ENCODE data around the gene PDX1.

PDX1 gene

DNA sequence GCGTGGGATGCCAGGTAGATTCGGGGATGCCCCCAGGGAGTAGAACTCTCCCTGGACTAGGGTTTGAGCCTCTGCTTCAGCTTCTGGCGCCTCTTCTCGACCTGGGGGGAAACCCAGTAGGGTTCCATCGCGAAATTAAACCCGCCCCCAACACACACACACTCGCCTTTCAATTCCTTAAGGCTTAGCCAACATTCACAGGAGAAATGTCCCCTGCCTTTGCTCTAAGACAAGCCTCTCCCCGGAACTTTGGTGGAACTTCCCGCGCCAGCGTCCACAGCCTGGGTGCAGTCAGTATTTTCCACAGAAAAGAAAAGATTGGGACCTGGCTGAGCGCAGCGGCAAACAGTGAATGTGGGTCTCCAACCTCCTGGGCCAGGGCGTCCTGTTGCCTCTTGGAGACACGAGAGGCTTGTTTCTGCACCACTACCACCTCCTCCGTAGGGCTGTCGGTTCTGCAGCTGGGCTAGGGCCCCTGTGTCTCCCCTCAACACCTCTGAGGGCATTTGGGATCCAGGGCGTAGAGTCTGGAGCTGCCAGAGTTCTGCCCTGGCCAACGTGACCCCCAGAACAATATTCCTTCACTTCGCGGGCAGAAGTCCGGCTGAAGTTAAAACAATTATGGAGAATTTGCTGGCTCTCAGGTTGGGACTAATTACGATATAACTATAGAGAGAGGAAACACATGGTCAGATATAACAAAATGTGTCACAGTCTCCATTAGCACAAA is 3.2 kb downstream of the PDX1 start:
- no peak for DNase-seq

- DNase-seq: no peak
These were observed 4.2 kb downstream of the PDX1 start for GRCh38 chr13:27923794-27924528.

GRCh38 chr13:27924529-27925141 is 4.8 kb downstream of the PDX1 start:
- no peak for DNase-seq

DNA sequence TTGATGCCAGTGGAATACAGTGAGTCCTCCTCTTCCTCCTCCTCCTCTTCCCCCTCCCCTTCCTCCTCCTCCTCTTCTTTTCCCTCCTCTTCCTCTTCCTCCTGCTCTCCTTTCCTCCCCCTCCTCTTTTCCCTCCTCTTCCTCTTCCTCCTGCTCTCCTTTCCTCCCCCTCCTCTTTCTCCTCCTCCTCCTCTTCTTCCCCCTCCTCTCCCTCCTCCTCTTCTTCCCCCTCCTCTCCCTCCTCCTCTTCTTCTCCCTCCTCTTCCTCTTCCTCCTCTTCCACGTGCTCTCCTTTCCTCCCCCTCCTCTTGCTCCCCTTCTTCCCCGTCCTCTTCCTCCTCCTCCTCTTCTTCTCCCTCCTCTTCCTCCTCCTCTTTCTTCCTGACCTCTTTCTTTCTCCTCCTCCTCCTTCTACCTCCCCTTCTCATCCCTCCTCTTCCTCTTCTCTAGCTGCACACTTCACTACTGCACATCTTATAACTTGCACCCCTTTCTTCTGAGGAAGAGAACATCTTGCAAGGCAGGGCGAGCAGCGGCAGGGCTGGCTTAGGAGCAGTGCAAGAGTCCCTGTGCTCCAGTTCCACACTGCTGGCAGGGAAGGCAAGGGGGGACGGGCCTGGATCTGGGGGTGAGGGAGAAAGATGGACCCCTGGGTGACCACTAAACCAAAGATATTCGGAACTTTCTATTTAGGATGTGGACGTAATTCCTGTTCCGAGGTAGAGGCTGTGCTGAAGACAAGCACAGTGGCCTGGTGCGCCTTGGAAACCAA is 5.6 kb downstream of the PDX1 start:
- no peak for DNase-seq

DNA sequence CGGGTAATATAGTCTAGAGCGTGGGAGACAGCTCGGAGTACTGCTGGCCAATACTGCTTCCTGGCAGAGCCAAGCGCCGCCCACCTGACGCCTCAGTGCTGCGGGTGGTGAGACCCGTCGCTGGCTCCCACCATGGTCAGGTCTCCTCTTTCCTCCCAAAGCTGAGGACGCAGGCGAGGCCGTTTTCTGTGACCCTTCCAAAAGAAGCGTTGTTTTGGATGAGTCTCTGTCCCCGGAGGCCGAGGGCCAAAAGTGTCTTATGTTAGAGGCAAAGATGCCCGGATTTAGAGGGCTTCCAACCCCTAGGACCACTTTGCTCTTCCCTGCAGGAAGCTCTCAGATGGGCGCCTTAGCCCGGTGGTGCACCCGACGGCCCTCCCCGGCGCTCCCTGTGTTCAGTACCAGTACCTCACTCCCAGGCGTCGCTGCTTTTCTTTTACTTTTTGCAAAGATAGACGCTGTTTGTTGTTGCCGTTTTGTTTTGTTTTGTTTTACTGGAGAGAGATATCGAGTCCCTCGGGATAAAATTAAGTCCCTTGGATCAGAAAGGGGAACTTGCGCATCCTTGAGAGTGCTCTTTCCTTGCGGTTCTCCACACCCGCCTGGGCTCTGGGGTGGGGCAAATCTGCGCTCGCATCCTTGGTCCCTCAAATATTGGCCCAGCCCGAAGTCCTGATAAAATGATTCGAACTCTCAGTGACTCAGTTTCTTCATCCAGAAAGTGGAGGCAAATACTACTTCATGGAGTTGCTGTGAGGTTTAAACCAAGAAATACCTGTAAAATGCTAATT is 7.0 kb downstream of the PDX1 start:
- no peak for DNase-seq

GRCh38 chr13:27927444-27928352 is 7.9 kb downstream of the PDX1 start:
- no peak for DNase-seq

DNA sequence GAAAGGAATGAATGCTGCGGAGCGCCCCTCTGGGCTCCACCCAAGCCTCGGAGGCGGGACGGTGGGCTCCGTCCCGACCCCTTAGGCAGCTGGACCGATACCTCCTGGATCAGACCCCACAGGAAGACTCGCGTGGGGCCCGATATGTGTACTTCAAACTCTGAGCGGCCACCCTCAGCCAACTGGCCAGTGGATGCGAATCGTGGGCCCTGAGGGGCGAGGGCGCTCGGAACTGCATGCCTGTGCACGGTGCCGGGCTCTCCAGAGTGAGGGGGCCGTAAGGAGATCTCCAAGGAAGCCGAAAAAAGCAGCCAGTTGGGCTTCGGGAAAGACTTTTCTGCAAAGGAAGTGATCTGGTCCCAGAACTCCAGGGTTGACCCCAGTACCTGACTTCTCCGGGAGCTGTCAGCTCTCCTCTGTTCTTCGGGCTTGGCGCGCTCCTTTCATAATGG is 8.6 kb downstream of the PDX1 start:
- no peak for DNase-seq

DNA sequence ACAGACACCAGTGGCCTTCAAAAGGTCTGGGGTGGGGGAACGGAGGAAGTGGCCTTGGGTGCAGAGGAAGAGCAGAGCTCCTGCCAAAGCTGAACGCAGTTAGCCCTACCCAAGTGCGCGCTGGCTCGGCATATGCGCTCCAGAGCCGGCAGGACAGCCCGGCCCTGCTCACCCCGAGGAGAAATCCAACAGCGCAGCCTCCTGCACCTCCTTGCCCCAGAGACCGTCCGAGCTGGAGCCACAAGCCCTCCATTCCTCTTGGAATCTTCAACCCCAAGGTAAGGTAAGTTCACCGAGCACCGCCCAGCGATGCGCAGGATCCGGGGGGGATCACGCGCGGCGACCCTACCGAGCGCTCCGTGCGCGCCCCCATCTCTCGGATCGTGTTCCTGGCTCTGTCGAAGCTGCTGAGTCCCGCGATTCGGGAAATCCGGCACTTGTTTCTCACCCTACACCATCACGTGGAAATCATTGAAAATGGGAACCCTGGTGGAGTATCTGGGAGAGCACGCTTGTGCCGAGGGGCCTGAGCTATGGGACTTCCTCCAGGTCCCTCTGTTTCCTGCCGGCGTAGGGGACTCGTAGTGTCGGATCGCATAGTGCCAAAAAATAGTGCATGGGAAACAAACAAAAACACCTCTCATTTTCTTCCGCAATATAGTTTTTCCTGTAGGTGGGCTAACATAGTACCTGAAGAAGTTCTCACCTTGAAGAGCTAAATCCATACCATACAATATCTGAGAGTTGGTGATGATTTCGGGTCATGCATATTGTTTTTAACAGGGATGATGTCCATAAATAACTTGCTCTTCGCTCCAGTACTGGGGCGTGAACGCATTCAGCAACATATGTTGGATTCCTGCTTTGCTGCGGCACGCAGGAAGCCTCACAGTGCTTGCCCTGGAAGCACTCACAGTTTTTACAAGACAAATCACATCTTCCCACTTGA is 9.3 kb downstream of the PDX1 start:
- DNase-seq: no peak

GRCh38 chr13:27929868-27930267 is 10.1 kb downstream of the PDX1 start:
- DNase-seq: no peak

DNA sequence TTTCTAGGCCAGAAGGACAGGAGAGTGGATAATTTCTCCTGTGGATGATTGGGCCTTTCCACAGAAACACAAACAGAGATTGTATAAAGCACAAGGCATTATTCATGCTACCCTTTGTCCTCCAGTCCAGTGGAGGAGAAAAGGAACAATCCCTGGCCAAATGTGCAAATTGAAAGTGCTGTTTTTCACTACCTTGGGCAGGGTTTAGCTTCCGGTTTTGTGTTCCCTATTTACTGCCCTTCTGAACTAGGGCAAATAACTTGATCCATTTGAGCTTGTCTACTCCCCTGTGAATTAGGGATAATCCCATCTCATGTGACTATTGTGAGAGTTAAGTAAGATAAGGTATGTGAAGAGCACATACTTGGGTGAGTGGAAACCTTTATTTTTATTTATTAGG is 13.3 kb downstream of the PDX1 start:
- DNase-seq: no peak

DNA sequence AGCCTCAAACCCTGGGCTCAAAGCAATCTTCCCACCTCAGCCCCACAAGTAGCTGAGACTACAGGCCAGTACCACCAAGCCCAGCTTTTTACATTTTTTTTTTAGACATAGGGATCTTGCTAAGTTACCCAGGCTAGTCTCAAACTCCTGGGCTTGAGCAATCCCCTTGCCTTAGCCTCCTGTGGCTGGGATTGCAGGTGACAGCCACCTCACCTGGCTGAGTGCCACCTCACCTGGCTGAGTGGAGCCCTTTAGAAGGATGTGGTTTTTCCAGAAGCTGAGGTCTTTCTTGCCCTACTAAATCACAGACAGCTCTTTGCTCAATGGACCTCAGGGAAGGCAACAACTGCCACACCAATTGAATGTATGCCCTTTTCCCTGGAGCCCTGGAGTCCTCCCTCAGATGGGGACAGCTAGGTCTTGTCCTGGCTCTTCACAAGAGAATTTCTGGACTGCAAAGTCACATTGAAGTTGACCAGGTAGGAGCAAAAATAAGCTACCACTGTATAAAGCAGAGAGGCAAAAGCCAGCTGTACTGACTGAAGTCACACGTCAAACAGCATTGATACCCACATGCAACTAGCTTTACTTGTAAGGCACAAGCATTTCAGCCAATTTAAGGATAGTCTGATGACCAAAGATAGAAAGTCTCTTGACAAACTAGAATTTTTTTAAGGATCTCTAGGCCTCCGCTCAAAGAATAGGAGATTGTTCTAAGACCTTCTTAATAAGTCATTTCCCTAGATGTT is 14.0 kb downstream of the PDX1 start:
- DNase-seq: no peak

DNA sequence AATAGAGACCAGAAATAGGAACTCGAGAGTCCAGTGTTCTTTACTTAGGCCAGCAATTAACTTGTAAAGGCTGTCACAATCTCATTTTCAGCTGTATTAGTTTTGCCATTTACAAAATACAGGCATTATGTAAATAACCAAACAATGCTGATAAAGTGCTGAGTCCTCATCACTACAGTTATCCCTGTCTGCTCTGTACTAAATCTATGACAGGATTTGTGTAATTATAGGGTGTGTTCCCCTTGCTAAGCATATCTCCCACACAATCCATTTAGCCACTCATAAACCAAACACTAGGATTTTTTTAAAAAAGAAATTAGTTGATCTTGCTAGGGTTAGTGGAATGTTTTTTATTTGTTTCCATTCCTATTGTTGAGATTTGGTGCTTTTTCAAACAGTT is 23.2 kb downstream of the PDX1 start:
- no peak for DNase-seq

DNA sequence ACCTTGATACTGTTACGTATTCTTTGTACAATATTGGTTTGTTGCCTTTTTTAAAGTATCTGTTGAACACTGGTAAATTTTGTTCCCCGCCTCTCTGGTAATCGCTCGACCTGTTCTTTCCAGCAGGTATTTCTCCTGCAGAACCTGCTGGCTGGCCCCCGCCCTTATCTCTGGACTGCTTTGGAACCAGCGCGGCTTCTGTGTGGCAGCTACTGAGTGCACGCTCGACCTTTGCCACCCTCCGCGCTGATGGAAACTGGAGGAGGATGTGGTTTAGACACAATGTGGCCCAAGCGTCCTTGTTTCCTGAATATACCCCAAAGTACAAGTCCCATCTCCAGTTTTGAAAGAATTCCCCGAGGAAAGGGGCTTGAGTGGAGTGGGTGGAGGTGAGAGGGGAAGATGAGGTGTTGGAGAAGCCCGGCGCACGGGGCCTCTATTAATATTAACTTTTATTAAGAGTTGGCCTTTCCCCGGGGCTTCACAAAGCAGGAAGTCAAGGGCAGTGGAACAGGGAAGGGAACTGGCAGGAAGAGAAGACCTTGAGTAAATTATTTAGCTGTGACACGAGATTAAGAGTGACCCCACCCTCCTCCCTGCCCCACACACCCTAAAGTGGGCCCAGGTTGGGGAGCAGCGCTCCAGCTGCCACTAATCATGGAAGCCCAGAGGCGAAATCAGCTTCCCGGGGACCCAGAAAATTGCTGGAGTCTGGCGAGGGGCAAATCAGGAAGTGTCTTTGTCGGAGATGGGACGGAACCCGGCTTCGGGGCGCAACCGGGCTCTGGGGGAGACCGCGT is 33.3 kb downstream of the PDX1 start:
- no peak for DNase-seq

- DNase-seq: peak; percentile 38 to 48
These were observed 34.0 kb downstream of the PDX1 start for GRCh38 chr13:27953676-27954405.

DNA sequence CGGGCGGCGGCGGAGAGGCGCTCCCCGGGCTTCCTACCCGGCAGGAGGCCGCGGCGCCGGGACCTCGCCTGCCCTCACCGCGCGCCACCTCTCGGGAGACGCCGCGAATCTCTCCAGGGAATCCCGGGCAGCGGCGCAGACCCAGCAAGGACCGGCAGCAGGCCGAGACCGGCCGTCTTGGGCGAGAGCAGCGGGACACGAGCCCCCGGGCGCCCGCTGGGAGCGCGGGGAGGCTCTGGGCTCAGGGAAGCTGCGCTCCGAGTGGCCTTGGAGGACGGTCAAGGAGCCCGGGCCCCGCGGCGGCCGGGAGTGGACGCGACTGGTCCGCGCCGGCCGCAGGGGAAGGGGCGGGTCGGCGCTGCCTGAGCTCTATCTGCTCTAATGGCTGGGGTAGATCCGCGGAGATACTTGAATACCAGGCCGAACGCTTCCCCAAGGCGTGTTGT is 34.6 kb downstream of the PDX1 start:
- DNase-seq: no peak

DNA sequence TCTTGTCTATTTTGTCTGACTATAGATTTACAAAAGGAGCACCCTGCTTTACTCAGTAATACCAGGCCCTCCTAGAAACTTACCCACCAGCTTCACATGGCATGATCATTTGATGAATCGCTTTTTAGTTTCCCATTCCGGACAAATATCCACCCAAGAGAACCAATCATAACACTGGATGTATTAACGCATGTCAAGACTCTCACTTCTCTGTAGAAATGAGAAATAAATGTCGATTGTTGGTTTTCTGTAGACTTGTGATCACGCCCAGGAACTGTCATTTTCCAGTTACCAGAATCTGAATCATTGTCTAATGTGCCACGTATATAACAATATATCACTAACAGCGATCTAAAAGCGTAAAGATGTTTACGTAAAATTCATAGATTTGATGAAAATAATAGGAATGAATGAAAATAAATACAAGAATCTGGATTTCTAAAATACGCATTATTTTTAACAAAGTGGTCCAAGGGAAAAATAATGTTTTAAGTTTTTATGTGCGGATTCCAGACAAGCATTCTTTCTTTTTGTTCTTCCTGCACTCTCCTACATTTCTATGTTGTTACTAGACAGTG is 35.3 kb downstream of the PDX1 start:
- no peak for DNase-seq

- DNase-seq: no peak
These were observed 36.9 kb downstream of the PDX1 start for GRCh38 chr13:27956576-27957300.
